ENCODE data around the gene ACOXL. TPM values are rescaled to one million over a fixed set of nuclear protein-coding genes. Genes with fewer than 3 reads are reported as not detected.

Gene ACOXL
- total RNA-seq, 1 experiment from 2014 or later = not detected

GRCh38 chr2:110919738-110920137 lies 187.4 kb downstream of the ACOXL start:
- H3K36me3 ChIP-seq = no peaks in the 10 kb centered on the region
- H3K9me3 ChIP-seq = no peaks in the 10 kb centered on the region
- peaks cover 6% of the 10 kb centered on the region; the same call in 1 of the 2 replicates for H3K27me3 ChIP-seq
- H3K4me3 ChIP-seq = no peak overlapping the region
- DNase-seq = no peak

GRCh38 chr2:110925479-110925878 lies 193.1 kb downstream of the ACOXL start:
- H3K27me3 ChIP-seq = no peaks in the 10 kb centered on the region
- no peaks in the 10 kb centered on the region for H3K36me3 ChIP-seq
- no peak overlapping the region for H3K4me3 ChIP-seq
- H3K9me3 ChIP-seq = peaks cover 9% of the 10 kb centered on the region
- DNase-seq = no peak

- H3K4me3 ChIP-seq = no peak overlapping the region
- DNase-seq = no peak
- H3K36me3 ChIP-seq = no peaks in the 10 kb centered on the region
- H3K27me3 ChIP-seq = no peaks in the 10 kb centered on the region
- peaks cover 16% of the 10 kb centered on the region for H3K9me3 ChIP-seq
Observed at GRCh38 chr2:110927526-110927925, 195.2 kb downstream of the ACOXL start.

GRCh38 chr2:110929528-110929927 lies 197.2 kb downstream of the ACOXL start:
- no peaks in the 10 kb centered on the region for H3K36me3 ChIP-seq
- no peaks in the 10 kb centered on the region for H3K27me3 ChIP-seq
- no peak for DNase-seq
- H3K4me3 ChIP-seq = no peak overlapping the region
- H3K9me3 ChIP-seq = peaks cover 16% of the 10 kb centered on the region

GRCh38 chr2:110931648-110932047 lies 199.3 kb downstream of the ACOXL start:
- Histone ChIP-seq H3K27me3 (no peaks in the 10 kb centered on the region), H3K9me3 (peaks cover 16% of the 10 kb centered on the region), H3K4me3 (no peak overlapping the region), H3K36me3 (no peaks in the 10 kb centered on the region)
- no peak for DNase-seq

GRCh38 chr2:110933420-110933819 lies 201.0 kb downstream of the ACOXL start:
- peaks cover 16% of the 10 kb centered on the region for H3K9me3 ChIP-seq
- no peaks in the 10 kb centered on the region for H3K36me3 ChIP-seq
- no peaks in the 10 kb centered on the region for H3K27me3 ChIP-seq
- DNase-seq = no peak
- H3K4me3 ChIP-seq = no peak overlapping the region

- Histone ChIP-seq H3K9me3 (peaks cover 10% of the 10 kb centered on the region), H3K27me3 (peaks cover under 1% of the 10 kb centered on the region; the same call in 1 of the 2 replicates), H3K36me3 (no peaks in the 10 kb centered on the region), H3K4me3 (no peak overlapping the region)
- no peak for DNase-seq
Observed at GRCh38 chr2:110934948-110935347, 202.6 kb downstream of the ACOXL start.

GRCh38 chr2:110940376-110940910 lies 208.1 kb downstream of the ACOXL start:
- H3K4me3 ChIP-seq = no peak overlapping the region
- no peaks in the 10 kb centered on the region for H3K36me3 ChIP-seq
- peaks cover 6% of the 10 kb centered on the region; the same call in 1 of the 2 replicates for H3K27me3 ChIP-seq
- H3K9me3 ChIP-seq = no peaks in the 10 kb centered on the region
- no peak for DNase-seq

- Histone ChIP-seq H3K9me3 (no peaks in the 10 kb centered on the region), H3K36me3 (no peaks in the 10 kb centered on the region), H3K4me3 (no peak overlapping the region), H3K27me3 (peaks cover 6% of the 10 kb centered on the region; the same call in 1 of the 2 replicates)
- no peak for DNase-seq
Observed at GRCh38 chr2:110941226-110941625, 208.9 kb downstream of the ACOXL start.

- peaks cover 6% of the 10 kb centered on the region; the same call in 1 of the 2 replicates for H3K27me3 ChIP-seq
- no peaks in the 10 kb centered on the region for H3K36me3 ChIP-seq
- H3K9me3 ChIP-seq = no peaks in the 10 kb centered on the region
- DNase-seq = no peak
- H3K4me3 ChIP-seq = no peak overlapping the region
Observed at GRCh38 chr2:110943070-110943634, 210.8 kb downstream of the ACOXL start.

GRCh38 chr2:110946902-110947301 lies 214.5 kb downstream of the ACOXL start:
- no peak overlapping the region for H3K4me3 ChIP-seq
- no peaks in the 10 kb centered on the region for H3K36me3 ChIP-seq
- DNase-seq = no peak
- H3K9me3 ChIP-seq = no peaks in the 10 kb centered on the region
- H3K27me3 ChIP-seq = peaks cover 6% of the 10 kb centered on the region; the same call in 1 of the 2 replicates

GRCh38 chr2:110948027-110948674 lies 215.8 kb downstream of the ACOXL start:
- Histone ChIP-seq H3K4me3 (no peak overlapping the region), H3K27me3 (peaks cover 10% of the 10 kb centered on the region; the same call in 1 of the 2 replicates), H3K36me3 (no peaks in the 10 kb centered on the region), H3K9me3 (no peaks in the 10 kb centered on the region)
- peak; percentile 21 for DNase-seq

GRCh38 chr2:110950281-110950680 lies 217.9 kb downstream of the ACOXL start:
- H3K27me3 ChIP-seq = peaks cover 10% of the 10 kb centered on the region; the same call in 1 of the 2 replicates
- no peaks in the 10 kb centered on the region for H3K9me3 ChIP-seq
- no peak overlapping the region for H3K4me3 ChIP-seq
- no peak for DNase-seq
- H3K36me3 ChIP-seq = no peaks in the 10 kb centered on the region

GRCh38 chr2:110955045-110955444 lies 222.7 kb downstream of the ACOXL start:
- Histone ChIP-seq H3K4me3 (no peak overlapping the region), H3K9me3 (no peaks in the 10 kb centered on the region), H3K36me3 (no peaks in the 10 kb centered on the region), H3K27me3 (peaks cover 10% of the 10 kb centered on the region; the same call in 1 of the 2 replicates)
- DNase-seq = no peak

- H3K27me3 ChIP-seq = peaks cover 10% of the 10 kb centered on the region; the same call in 1 of the 2 replicates
- H3K36me3 ChIP-seq = no peaks in the 10 kb centered on the region
- H3K4me3 ChIP-seq = no peak overlapping the region
- DNase-seq = no peak
- H3K9me3 ChIP-seq = no peaks in the 10 kb centered on the region
Observed at GRCh38 chr2:110955556-110955955, 223.2 kb downstream of the ACOXL start.

GRCh38 chr2:110957293-110957692 lies 224.9 kb downstream of the ACOXL start:
- Histone ChIP-seq H3K9me3 (no peaks in the 10 kb centered on the region), H3K27me3 (peaks cover 4% of the 10 kb centered on the region; the same call in 1 of the 2 replicates), H3K36me3 (no peaks in the 10 kb centered on the region), H3K4me3 (no peak overlapping the region)
- DNase-seq = no peak

- no peak for DNase-seq
- no peak overlapping the region for H3K4me3 ChIP-seq
- H3K27me3 ChIP-seq = peaks cover 1% of the 10 kb centered on the region; the same call in 1 of the 2 replicates
- H3K36me3 ChIP-seq = no peaks in the 10 kb centered on the region
- no peaks in the 10 kb centered on the region for H3K9me3 ChIP-seq
Observed at GRCh38 chr2:110958346-110959119, 226.2 kb downstream of the ACOXL start.
